ENCODE measurements around the gene RAB35.

GRCh38 chr12:120078868-120079267 is 37.7 kb downstream of the RAB35 start:
- TF ChIP-seq, protein P1, sequence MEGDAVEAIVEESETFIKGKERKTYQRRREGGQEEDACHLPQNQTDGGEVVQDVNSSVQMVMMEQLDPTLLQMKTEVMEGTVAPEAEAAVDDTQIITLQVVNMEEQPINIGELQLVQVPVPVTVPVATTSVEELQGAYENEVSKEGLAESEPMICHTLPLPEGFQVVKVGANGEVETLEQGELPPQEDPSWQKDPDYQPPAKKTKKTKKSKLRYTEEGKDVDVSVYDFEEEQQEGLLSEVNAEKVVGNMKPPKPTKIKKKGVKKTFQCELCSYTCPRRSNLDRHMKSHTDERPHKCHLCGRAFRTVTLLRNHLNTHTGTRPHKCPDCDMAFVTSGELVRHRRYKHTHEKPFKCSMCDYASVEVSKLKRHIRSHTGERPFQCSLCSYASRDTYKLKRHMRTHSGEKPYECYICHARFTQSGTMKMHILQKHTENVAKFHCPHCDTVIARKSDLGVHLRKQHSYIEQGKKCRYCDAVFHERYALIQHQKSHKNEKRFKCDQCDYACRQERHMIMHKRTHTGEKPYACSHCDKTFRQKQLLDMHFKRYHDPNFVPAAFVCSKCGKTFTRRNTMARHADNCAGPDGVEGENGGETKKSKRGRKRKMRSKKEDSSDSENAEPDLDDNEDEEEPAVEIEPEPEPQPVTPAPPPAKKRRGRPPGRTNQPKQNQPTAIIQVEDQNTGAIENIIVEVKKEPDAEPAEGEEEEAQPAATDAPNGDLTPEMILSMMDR (IDR thresholded peaks at IDR 0.05): no peak
- TF ChIP-seq POLR2AphosphoS5 (IDR thresholded peaks at IDR 0.05; ENCODE audit: insufficient read depth in 1 of 2, low read depth in 1 of 2) (no peak), POLR2A (IDR thresholded peaks at IDR 0.05) (no peak)

Measured in vagina (tissue), 2 donors.